HG03280 (cell line): ENCODE measurements around the gene LARGE1.

Experiments
- ATAC-seq: cut with Tn5 transposase; IDR thresholded peaks from one replicate; pipeline ENCODE4 v1.9.1; 2021; ENCODE audit warnings: mild to moderate bottlenecking, moderate library complexity; ENCODE audit not compliant: unreplicated experiment

Gene LARGE1

DNA sequence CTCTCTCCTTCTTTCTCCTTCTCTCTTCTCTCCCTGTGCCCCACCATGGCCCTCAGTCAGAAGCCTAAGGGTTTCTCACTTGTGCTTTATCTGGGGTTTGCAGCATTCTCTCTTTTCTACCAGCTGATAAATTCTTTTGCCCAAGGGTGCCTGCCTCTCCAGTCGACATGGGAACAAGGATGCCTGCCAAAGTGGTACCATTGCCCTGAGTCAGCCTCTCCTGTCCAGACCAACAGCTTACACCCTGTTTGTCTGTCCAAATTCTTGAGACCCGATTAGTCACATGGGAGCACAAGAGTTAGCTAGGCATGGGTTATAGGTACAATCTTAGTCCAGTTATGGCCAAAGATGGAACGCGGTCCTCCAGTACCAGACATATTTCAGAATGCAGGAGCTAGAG, 242.7 kb downstream of the LARGE1 start:
- ATAC-seq: no peak

DNA sequence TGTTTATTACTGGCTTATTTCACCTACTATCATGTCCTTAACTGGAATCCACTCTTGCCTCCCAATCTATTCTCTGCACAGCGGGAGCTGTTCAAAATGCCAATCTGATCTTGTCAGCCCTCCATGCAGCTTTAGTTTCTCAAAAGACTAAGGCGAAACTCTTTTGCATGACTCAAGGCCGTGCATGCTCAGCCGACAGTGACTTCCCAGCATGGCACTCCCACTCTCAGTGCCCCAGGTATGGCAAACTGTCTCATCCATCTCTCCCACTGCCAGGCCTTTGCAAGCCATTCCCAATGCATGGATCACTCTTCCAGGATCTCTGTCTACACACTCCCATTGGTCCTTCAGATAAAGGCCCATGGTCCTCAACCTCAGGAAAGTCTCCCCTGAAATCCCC, 245.9 kb downstream of the LARGE1 start:
- no peak for ATAC-seq

DNA sequence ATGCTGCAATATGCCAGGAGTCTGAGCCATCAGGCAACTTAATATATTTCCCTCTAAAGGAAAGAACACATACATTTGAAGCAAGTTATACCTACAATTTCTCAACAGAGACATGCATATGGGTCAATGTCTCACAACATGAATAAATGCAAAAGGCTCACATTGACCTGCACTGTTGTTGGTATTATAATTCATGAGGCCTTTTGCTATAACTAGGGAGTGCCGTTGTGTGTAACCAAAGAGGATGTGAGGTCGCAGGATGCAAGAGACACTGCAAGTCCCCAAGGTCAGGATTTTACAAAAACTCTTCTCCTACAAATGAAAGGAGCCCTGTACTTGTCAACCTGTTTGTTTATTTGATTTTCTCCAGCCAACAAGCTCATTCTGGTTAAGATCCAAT, 250.5 kb downstream of the LARGE1 start:
- no peak for ATAC-seq

DNA sequence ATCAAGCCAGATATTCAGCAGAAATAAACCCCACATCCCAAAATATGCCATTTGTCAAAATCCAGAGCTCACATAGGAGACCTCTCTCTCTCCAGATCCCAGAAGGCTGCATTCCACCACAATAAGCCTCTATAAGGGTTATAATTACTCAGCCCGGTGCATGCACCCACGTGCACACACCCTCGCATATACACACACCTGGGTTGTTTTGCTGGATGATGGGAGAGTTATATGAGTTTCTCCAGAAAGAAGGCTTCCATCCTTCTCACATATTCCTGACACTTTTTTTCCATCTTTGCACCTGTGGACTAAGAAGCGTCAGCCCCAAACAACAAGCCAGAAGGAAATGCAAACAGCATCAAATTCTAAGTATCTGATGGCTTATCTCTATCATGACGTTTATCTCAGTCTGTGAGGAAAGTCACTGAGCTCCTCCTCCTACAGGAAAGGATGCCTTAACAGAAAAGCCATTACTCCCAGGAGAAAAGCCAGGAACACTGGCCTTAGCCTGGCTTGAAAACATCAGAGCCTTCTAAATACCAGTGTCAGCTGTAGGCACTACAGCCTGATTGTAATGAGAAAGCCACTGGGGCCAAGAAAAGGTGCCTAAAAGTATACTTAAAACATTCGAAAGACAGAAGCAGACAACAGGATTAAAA, 253.2 kb downstream of the LARGE1 start:
- no peak for ATAC-seq

- no peak for ATAC-seq
These were observed 253.9 kb downstream of the LARGE1 start for GRCh38 chr22:33666279-33666960.

DNA sequence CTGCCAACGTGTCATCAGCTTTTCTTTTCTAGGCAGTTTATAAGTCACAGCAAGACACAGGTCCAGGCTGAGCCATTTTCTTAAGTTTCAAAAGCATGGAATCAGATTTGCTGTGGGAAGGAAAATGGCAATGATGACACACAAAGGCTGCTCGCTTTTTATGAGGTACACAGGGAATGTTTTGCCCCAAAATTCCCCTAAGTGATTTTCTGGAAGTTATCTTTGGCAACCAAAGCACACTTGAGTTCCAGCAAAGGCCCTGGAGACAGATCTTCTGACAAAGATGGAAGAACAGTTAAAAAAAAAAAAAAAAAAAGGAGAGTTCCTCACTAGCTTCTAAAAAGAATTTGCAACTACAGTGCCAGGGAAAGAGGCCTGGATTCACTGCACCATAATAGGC, 260.8 kb downstream of the LARGE1 start:
- ATAC-seq: no peak

GRCh38 chr22:33658775-33659174, 261.5 kb downstream of the LARGE1 start:
- no peak for ATAC-seq

DNA sequence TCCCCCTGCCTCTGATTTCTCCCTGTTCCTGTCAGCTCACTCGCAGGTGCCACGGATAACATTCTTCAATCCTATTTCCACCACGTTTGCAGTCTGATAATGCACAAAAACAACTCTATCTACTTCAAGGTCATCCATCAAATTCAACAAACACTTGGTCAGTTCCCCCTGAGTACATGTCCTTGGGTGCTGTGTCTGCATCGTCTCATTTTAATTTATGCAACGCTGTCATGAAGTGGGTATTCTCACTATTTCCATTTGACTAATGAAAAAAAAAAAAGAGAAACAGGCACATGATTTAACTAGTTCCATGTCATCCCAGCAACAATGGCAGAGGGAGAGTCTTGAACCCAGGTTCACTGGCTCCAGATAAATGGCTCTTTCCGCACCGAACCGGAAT, 262.6 kb downstream of the LARGE1 start:
- ATAC-seq: no peak

DNA sequence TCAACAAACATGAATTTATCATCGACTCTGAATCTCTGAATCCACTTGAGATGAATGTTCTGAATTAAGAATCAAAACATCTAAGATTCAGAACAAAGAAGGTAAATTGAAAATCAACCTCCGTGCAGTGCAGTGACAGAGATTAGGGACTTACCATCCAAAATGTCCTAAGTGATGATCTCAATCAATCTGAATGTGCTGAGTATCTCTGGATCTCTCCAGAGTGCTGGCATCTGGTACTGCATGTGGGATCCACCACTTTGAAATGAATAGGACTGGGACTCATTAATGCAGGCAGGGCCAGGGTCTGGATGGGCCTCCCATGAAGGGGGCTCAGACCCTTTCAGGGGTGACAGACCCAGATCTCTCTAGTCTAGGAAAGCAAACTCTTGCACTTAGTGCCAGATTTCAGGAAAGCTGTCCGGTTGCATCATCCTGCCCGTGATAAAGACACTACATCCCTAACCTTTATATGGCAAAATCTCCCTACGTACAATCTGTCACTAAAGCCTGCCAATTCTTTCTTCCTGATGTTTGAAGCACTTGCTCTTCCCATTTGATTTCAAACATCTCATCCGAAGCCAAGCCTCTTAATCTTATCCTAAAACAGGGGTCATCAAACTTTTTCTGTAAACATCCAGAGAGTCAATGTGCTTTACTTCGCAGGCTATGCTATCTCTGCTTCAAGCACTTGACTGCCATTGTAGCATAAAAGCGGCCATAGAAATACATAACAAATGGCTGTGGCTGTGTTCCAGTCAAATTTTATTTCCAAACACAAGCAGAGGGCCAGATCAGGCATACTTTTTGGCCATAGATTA, 263.3 kb downstream of the LARGE1 start:
- no peak for ATAC-seq

DNA sequence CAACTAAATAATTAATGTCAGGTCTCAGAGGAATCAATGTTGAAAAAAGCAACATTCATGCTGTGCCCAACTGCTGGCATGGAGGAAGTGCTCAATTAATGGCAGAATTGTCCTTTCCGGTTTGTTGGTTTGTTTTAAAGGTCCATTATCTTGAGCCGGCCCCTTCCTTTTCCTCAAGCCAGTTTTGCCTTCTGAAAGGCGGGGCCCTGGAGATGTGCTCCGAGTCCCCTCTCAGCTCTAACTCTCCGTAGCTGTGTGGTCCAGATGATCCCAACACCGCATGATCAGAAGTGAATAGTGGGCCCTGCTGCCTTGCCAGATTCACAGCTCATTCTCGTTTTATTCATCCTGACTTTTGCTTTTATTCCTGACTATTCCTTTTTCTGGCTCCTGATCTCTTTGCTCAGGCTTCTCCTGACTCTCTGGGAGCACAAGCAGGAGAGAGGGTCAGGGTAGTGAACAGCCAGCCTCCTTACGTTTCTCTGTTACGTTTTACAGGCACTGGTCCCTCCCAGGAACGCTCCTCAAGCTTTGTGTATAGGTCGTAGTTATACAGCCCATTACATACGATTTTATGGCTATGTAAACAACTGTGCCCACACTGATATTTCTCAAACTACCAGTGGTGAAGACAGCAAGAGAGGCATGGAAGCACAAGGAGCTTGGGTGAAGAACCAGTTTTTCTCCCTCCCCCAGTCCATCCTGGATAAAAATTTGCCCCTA, 265.9 kb downstream of the LARGE1 start:
- no peak for ATAC-seq

GRCh38 chr22:33653532-33654063, 266.7 kb downstream of the LARGE1 start:
- no peak for ATAC-seq

- no peak for ATAC-seq
These were observed 267.7 kb downstream of the LARGE1 start for GRCh38 chr22:33652615-33653014.

GRCh38 chr22:33650244-33650643, 270.0 kb downstream of the LARGE1 start:
- no peak for ATAC-seq

DNA sequence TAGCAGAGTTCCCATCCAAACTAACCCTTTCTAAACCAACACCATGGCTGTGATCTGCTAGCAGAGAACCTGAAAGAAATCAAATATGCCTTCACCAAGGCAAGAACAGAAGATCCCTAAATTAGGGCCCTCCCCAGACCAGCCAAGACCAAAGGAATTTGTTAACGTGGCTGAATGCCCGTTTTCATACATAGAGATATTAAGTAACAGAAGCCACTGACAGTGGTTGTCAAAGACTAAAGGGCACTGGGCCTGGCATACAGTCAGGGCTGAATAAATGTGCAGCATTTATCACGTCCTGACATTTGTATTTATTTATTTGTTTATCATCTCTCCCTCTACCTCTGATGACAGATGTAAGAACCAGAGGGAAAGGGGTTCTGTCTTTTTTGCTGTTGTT, 271.8 kb downstream of the LARGE1 start:
- ATAC-seq: no peak

- no peak for ATAC-seq
These were observed 279.4 kb downstream of the LARGE1 start for GRCh38 chr22:33640900-33641299.

DNA sequence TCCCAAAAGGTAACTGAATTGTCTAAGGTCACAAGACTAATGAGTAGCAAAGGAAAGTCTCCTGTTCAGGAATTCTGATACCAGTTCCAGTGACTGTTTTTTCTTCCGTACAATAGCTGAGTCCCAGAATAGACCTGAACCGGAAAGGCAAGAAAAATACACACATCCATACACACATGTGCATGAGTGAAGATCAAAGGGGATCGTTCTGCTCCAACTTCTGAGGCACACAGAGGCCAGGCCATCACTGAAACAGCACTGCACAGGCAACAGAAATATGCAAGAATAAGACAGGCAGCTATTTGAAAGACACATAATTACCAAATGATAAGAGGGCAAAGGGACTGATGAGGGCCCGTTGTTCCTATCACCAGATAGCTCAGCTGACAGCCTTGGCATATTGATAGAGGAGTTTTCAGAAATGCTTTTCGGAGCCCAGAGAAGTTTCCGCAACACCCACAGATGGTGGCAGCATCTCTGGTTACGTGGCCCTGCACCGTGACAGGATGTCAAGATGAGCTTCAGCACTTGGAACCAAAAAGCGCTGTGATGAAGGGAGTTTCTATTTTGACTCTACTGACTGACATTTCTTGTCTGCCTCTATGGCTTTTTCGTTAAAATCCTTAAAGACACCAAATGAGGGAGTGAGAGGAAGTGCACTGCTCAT, 280.6 kb downstream of the LARGE1 start:
- ATAC-seq: no peak

DNA sequence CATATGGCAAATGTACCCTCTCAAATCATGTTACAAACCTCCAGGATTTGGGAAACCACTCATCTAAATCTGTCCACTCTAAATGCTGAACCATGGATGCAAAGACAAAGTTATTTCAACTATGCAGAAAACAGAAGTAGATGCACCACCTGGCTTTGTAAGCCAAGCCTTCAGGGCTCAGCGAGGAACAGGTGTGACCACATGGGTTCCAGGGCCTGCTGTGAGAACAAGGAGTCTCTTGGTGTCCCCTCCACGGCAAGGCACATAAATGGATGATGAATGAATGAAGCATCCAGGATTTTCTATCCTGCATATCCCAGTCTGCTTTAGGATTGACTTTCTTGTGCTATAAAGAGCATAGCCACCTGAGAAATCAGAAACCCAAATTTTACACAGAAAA, 284.5 kb downstream of the LARGE1 start:
- no peak for ATAC-seq

DNA sequence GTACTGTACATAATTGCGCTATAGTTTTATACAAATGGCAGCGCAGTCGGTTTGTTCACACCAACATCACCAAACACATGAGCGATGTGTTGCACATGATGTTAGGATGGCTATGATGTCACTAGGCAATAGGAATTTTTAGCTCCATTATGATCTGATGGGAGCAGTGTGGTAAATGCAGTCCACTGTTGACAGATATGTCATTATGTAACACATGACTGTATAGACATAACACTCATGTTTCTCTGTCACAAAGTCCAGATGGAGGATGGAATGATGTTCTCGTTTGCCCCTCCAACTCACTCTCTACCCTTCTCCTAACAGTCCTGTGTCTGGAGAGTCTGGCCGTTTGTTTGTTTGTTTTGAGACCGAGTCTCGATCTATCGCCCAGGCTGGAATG, 288.5 kb downstream of the LARGE1 start:
- no peak for ATAC-seq

DNA sequence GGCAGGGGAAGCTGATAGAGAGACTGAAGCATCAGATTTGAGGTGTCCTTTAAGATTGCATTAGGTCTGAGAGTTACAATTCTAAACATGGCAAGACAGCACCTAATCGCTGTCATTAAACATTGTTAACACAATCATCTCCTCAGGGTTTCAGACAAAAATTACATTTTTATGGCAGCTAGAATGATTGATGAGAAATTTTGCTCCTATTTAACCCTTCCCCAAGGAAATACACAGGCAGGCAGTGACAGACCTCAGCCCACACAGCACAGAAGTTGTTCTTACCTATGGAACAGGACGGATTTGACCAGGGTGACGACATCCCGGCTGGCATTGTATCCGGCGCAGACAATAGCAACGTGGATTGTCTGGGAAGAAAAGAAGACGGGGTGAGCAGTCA, 294.3 kb downstream of the LARGE1 start:
- ATAC-seq: no peak

DNA sequence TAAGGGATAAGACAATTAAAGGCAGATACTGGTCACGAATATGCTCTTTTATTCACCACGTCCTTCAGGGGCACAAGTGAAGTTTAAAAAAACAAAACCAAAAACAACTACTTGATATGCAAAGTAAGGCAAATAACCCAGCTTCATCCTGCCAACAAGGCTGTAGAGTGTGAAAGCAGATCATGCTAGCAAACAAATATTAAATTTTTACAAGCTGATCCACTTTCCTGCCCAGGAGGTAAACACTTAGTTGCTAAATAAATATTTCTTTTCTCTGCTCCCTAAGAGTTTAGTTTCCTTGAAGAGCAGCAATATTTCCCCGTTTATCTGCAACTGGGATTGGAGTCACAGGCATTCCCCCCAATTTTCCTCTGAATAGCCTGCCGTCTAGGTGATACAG, 300.2 kb downstream of the LARGE1 start:
- ATAC-seq: no peak

DNA sequence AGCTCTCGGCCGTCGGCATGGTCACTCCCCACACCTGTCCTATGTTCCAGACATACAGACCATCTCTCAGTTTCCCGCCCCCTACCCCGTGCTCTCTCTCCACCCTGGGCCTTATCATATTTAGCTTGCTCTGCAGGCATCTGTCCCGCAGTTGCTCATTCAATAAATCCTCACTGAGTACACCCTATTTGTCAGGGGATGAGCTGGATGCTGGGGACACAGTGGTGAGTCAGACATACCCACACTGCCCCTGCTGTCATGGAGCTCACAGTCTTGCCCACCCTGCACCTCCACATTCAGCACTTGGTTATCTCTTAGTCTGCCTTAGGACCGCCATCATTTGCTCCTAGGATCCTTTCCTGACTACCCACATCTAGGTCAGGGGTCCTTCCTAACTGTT, 313.8 kb downstream of the LARGE1 start:
- no peak for ATAC-seq
